ENCODE results near the gene THY1.

The THY1 gene

GRCh38 chr11:119419834-119420492 is 3.0 kb downstream of the THY1 start:
- TF ChIP-seq CTCF (IDR thresholded peaks at IDR 0.05; ENCODE audit: control insufficient read depth, extremely low read depth, insufficient read depth), result no peak
- H3K4me3 ChIP-seq (ENCODE audit: low read depth, low read length), result no peak overlapping the region
- DNase-seq (ENCODE audit: low read depth), result no peak

GRCh38 chr11:119419246-119419645 is 3.7 kb downstream of the THY1 start:
- DNase-seq (ENCODE audit: low read depth), result no peak
- no peak for TF ChIP-seq CTCF (IDR thresholded peaks at IDR 0.05; ENCODE audit: control insufficient read depth, extremely low read depth, insufficient read depth)
- no peak overlapping the region for H3K4me3 ChIP-seq (ENCODE audit: low read depth, low read length)

GRCh38 chr11:119418759-119419158 is 4.2 kb downstream of the THY1 start:
- H3K4me3 ChIP-seq (ENCODE audit: low read depth, low read length), result no peak overlapping the region
- no peak for DNase-seq (ENCODE audit: low read depth)
- TF ChIP-seq CTCF (IDR thresholded peaks at IDR 0.05; ENCODE audit: control insufficient read depth, extremely low read depth, insufficient read depth), result no peak

- TF ChIP-seq CTCF (IDR thresholded peaks at IDR 0.05; ENCODE audit: control insufficient read depth, extremely low read depth, insufficient read depth), result no peak
- no peak overlapping the region for H3K4me3 ChIP-seq (ENCODE audit: low read depth, low read length)
- no peak for DNase-seq (ENCODE audit: low read depth)
These were observed 5.0 kb downstream of the THY1 start for GRCh38 chr11:119417726-119418540.

- no peak for TF ChIP-seq CTCF (IDR thresholded peaks at IDR 0.05; ENCODE audit: control insufficient read depth, extremely low read depth, insufficient read depth)
- H3K4me3 ChIP-seq (ENCODE audit: low read depth, low read length), result no peak overlapping the region
- DNase-seq (ENCODE audit: low read depth), result no peak
These were observed 6.1 kb downstream of the THY1 start for GRCh38 chr11:119416606-119417580.

- no peak overlapping the region for H3K4me3 ChIP-seq (ENCODE audit: low read depth, low read length)
- DNase-seq (ENCODE audit: low read depth), result no peak
- no peak for TF ChIP-seq CTCF (IDR thresholded peaks at IDR 0.05; ENCODE audit: control insufficient read depth, extremely low read depth, insufficient read depth)
These were observed 7.0 kb downstream of the THY1 start for GRCh38 chr11:119415966-119416365.

Data from LNCaP clone FGC (cell line).